K562 (cell line): ENCODE results near the gene MEIOB. TPM values are rescaled to one million over a fixed set of nuclear protein-coding genes. Genes with fewer than 3 reads are reported as not detected.
A peak's percentile ranks its signal among the peaks of the same experiment; 100 is the strongest.

Source experiments
- ATAC-seq: fragments of 200-7000 bp; cut with Tn5 transposase; 3 replicates; pipeline ENCODE4 v1.9.1; 2020; ENCODE audit warnings: moderate library complexity
- BruUV-seq: library from RNA; stranded (reverse); fragments of 400-500 nt; replicated peaks from 2 replicates; lab custom pipeline; 2021; lab: Mats Ljungman, UMichigan
- CTCF ChIA-PET: fragments of 300-600 bp; formaldehyde crosslinking; extraction: SDS; loops from one replicate; lab custom pipeline; 2021; ENCODE audit warnings: low intra/inter-chr PET ratio; lab: Yijun Ruan, JAX
- POLR2A ChIA-PET: fragments of 300-600, 350-650 bp; sonication (Branson Sonifier 250); formaldehyde crosslinking; extraction: SDS; loops from one replicate; lab custom pipeline; 2021; ENCODE audit warnings: antibody characterized with exemption, inconsistent platforms; lab: Yijun Ruan, JAX
- DNase-seq, 4 experiments: peaks; one replicate each; pipeline versions ENCODE4 v3.0.0 to v3.0.0-alpha.2; 2011 to 2018; ENCODE audit warnings: low spot score in 3 of 4, mixed read lengths in 3 of 4; ENCODE audit errors: extremely low read depth in 1 of 4
- FAIRE-seq: peaks from 2 replicates; lab custom pipeline; 2011; peaks lifted over from hg19 to GRCh38; lab: Jason Lieb, UNC
- H2AFZ ChIP-seq: 2 replicates; pipeline ENCODE4 v1.6.0; 2011; ENCODE audit warnings: low read depth, low read length, control low read depth, inconsistent platforms
- H3K27ac ChIP-seq: fragments of 200-600 bp; 3 replicates; pipeline ENCODE4 v1.8.0; 2011; ENCODE audit warnings: low read depth, mild to moderate bottlenecking, control low read depth, inconsistent platforms, low read length, moderate library complexity, mixed read lengths; ENCODE audit errors: extremely low read depth
- H3K27me3 ChIP-seq, 2 experiments: fragments of 300-600 bp in 1 of 2; 2 replicates in 1 of 2; 3 replicates in 1 of 2; pipeline versions ENCODE4 v1.6.0 to v1.8.0; 2011; ENCODE audit warnings: inconsistent platforms in 2 of 2, low read length in 2 of 2, mild to moderate bottlenecking in 1 of 2, mixed read lengths in 1 of 2, moderate library complexity in 1 of 2; ENCODE audit not compliant: control insufficient read depth in 2 of 2, insufficient read depth in 2 of 2
- H3K36me3 ChIP-seq: fragments of 300-600 bp; 3 replicates; pipeline ENCODE4 v1.8.0; 2011; ENCODE audit warnings: mild to moderate bottlenecking, low read length, inconsistent platforms; ENCODE audit not compliant: control insufficient read depth, insufficient read depth
- H3K4me1 ChIP-seq, 2 experiments: fragments of 200-600 bp in 1 of 2; replicated peaks in 1 of 2; 2 replicates in 1 of 2; 3 replicates in 1 of 2; pipeline versions ENCODE4 v1.5.1 to v1.8.0; 2011; ENCODE audit warnings: inconsistent platforms in 2 of 2, low read length in 2 of 2, mild to moderate bottlenecking in 1 of 2, mixed read lengths in 1 of 2, moderate library complexity in 1 of 2; ENCODE audit not compliant: control insufficient read depth in 2 of 2, insufficient read depth in 2 of 2
- H3K4me2 ChIP-seq: 2 replicates; pipeline ENCODE4 v1.6.1; 2011; ENCODE audit warnings: low read length, control low read depth, inconsistent platforms, mixed read lengths; ENCODE audit not compliant: insufficient read depth
- H3K4me3 ChIP-seq: fragments of 200-600 bp; sonication (generic), shearing (Covaris generic); 2 replicates; pipeline ENCODE4 v1.5.1; 2016; ENCODE audit warnings: control low read depth, inconsistent platforms
- H3K79me2 ChIP-seq: fragments of 200-600 bp; 3 replicates; pipeline ENCODE4 v1.8.0; 2011; ENCODE audit warnings: low read length, inconsistent platforms; ENCODE audit not compliant: control insufficient read depth, insufficient read depth
- H3K9ac ChIP-seq, 2 experiments: 2 replicates each; pipeline versions ENCODE4 v1.6.0 to v1.6.1; 2011; ENCODE audit warnings: low read depth in 2 of 2, low read length in 2 of 2, control low read depth in 1 of 2, inconsistent platforms in 1 of 2, mild to moderate bottlenecking in 1 of 2, mixed read lengths in 1 of 2; ENCODE audit not compliant: insufficient read depth in 1 of 2
- H3K9me1 ChIP-seq: one replicate; pipeline ENCODE4 v1.6.0; 2011; ENCODE audit warnings: inconsistent platforms, mild to moderate bottlenecking, low read length, moderate library complexity; ENCODE audit not compliant: control insufficient read depth, insufficient read depth
- H3K9me3 ChIP-seq: replicated peaks from 2 replicates; pipeline ENCODE4 v1.5.1; 2011; ENCODE audit warnings: low read depth, low read length, inconsistent platforms; ENCODE audit not compliant: control insufficient read depth, insufficient read depth
- H4K20me1 ChIP-seq: replicated peaks from 2 replicates; pipeline ENCODE4 v1.6.1; 2011; ENCODE audit warnings: low read length, inconsistent platforms, mixed read lengths; ENCODE audit not compliant: control insufficient read depth, insufficient read depth
- HMGN3 ChIP-seq: IDR thresholded peaks from 2 replicates; pipeline ENCODE4 v1.6.1; 2011; ENCODE audit warnings: borderline replicate concordance, low read depth, mild to moderate bottlenecking, mixed read lengths, low read length; ENCODE audit not compliant: insufficient read length; ENCODE audit errors: extremely low read depth
- HNRNPUL1 ChIP-seq: fragments of 200-400 bp; formaldehyde crosslinking; IDR thresholded peaks from 2 replicates; pipeline ENCODE4 v1.6.1; 2017; ENCODE audit warnings: low read length
- PHF20 ChIP-seq: fragments of 450-650 bp; IDR thresholded peaks from 2 replicates; pipeline ENCODE4 v1.6.1; 2018; ENCODE audit not compliant: partially characterized antibody
- RAD51 ChIP-seq: fragments of 450-650 bp; IDR thresholded peaks from 2 replicates; pipeline ENCODE4 v1.7.1; 2016; ENCODE audit warnings: low read depth, mild to moderate bottlenecking, borderline replicate concordance
- RBM17 ChIP-seq: fragments of 200-400 bp; formaldehyde crosslinking; IDR thresholded peaks from 2 replicates; pipeline ENCODE4 v1.6.1; 2017; ENCODE audit warnings: low read depth, mild to moderate bottlenecking, low read length, borderline replicate concordance
- WGBS: fragments of 100-300 bp; shearing (Covaris generic); methylation state at CpG from one replicate; pipeline ENCODE4 v1.1.6; 2016; ENCODE audit warnings: low coverage, mixed read lengths; ENCODE audit not compliant: insufficient coverage; ENCODE audit errors: missing lambda C conversion rate; 5-methylcytosine and 5-hydroxymethylcytosine counted together
- in situ Hi-C: fragments of 300-500 bp; cut with MboI; formaldehyde crosslinking; loops from 4 replicates; pipeline ENCODE4 v1.15.0; 2018; ENCODE audit warnings: inconsistent platforms, mixed read lengths
- intact Hi-C: fragments of 100-400 bp; cut with micrococcal nuclease; formaldehyde crosslinking; loops from 2 replicates; pipeline ENCODE4 v1.14.2; 2022
- polyA plus RNA-seq, 8 experiments: library from polyadenylated mRNA; depleted of rRNA in 4 of 8; stranded (reverse) in 5 of 8; unstranded in 3 of 8; fragments of >200 nt; fragmentation: Nextera tagmentation in 2 of 8; fragmentation: Illumina TruSeq in 1 of 8; extraction: Ambion mirVana in 2 of 8; extraction: Trizol in 1 of 8; gene quantifications; 2 replicates each; pipeline versions ENCODE4 v1.2.1 to v1.2.3, GENCODE V29; 2011 to 2014; ENCODE audit warnings: inconsistent platforms in 1 of 8, missing spikeins in 1 of 8
- total RNA-seq, 7 experiments: library from RNA; depleted of rRNA in 6 of 7; stranded (reverse); fragments of >200 nt in 6 of 7; fragmentation: Illumina TruSeq in 2 of 7; extraction: Trizol in 2 of 7; gene quantifications; 2 replicates each; pipeline versions ENCODE4 v1.2.1 to v1.2.3, GENCODE V29; 2011 to 2021; ENCODE audit warnings: low replicate concordance in 1 of 7
- TF ChIP-seq, protein P1 (sequence below), 2 experiments: fragments of 200-800 bp in 1 of 2; sonication (Bioruptor generic) in 1 of 2; sonication (generic) in 1 of 2; formaldehyde crosslinking in 1 of 2; IDR thresholded peaks in 1 of 2; conservative IDR thresholded peaks in 1 of 2; 2 replicates each; pipeline versions ENCODE4 v1.5.0 to v1.6.1; 2016 to 2020; ENCODE audit warnings: missing compliant biosample characterization in 1 of 2, missing genetic modification characterization in 1 of 2, missing genetic modification reagents in 1 of 2

MEIOB gene
- total and polyA plus RNA-seq, 9 of the 15 experiments (the other 6 are each of a cell fraction or from before 2014, with no cell fraction given): 25.4 to 203 (median 97.6) TPM

DNA sequence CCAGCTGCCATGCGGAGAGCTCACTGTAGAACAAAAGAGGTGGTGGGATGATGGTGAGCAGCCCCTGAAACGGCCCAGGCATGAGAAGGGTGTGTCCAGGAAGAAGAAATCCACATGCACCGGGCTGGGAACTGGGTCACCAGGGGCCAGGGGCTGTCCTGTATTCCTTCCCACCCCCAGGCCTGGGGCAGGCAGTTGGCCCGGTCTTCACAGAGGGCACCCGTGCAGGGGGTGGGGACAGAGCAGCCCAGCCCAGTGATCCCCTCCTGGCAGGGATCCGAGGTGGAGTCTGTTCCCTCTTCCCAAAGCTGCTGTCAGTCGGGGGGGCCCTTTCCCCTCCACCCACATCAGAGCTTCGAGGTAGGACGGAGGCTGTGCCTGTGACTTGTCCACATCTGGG lies 37.0 kb upstream of the MEIOB start:
- no peaks in the 10 kb centered on the region for H3K36me3 ChIP-seq
- POLR2A ChIA-PET: no interaction called here
- H3K4me3 ChIP-seq: no peak overlapping the region
- no peak overlapping the region for H3K27ac ChIP-seq
- in situ Hi-C loops: no loop called here
- ATAC-seq (no peak), FAIRE-seq (no peak), DNase-seq (no peak)
- H3K9ac ChIP-seq: peak overlapping the region in 1 of 2 experiments; percentile 52; a peak in 1 of 4 replicates
- peaks cover 26 to 67% of the 10 kb centered on the region in 2 experiments for H3K27me3 ChIP-seq
- 0 out of 2 replicates have a peak, but pooled peaks cover 8% of the 10 kb centered on the region for H4K20me1 ChIP-seq
- BruUV-seq: no TSS peak
- no peaks in the 10 kb centered on the region for H3K79me2 ChIP-seq
- no peak overlapping the region for H2AFZ ChIP-seq
- TF ChIP-seq HMGN3 (no peak), RAD51 (no peak), PHF20 (no peak), HNRNPUL1 (no peak), RBM17 (no peak)
- TF ChIP-seq, protein P1, sequence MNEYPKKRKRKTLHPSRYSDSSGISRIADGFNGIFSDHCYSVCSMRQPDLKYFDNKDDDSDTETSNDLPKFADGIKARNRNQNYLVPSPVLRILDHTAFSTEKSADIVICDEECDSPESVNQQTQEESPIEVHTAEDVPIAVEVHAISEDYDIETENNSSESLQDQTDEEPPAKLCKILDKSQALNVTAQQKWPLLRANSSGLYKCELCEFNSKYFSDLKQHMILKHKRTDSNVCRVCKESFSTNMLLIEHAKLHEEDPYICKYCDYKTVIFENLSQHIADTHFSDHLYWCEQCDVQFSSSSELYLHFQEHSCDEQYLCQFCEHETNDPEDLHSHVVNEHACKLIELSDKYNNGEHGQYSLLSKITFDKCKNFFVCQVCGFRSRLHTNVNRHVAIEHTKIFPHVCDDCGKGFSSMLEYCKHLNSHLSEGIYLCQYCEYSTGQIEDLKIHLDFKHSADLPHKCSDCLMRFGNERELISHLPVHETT (CRISPR knock-in tag; conservative IDR thresholded peaks at IDR 0.05 in 1 of 2, IDR thresholded peaks at IDR 0.05 in 1 of 2): no peak
- no peaks in the 10 kb centered on the region for H3K9me1 ChIP-seq
- WGBS: 6% methylated on average over 8 of the region's 9 CpGs
- no peaks in the 10 kb centered on the region for H3K9me3 ChIP-seq
- intact Hi-C loops: no loop called here
- H3K4me1 ChIP-seq: peaks cover 0 to 64% of the 10 kb centered on the region in 2 experiments; a peak in 2 of 5 replicates
- CTCF ChIA-PET: no interaction called here
- no peak overlapping the region for H3K4me2 ChIP-seq
